ENCODE data around the gene EYS.

DNA sequence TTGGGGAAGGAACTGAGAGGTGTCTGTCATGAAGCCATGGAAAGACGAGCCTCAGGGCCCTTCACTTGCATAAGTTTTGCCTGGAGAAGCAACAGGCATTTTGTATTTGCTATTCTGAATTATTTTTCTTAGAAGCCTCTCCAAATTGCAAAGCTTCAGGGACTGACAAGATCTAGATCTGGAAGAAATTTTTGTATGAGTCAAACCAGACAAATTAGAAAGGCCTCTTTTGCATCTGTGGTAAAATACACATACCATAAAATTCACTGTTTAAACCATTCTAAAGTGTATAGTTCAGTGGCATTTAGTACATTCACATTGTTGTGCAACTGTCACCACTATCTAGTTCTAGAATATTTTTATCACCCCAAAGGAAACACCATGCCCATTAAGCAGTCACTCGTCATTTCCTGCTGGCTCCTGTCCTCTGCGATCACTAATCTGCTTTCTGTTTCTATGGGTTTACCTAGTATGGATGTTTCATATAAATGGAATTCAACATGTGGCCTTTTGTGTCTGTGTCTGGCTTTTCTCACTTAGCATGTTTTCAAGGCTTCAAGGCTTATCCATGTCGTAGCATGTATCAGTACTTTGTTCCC lies 1802.3 kb downstream of the EYS start:
- no peak for TF ChIP-seq EZH2 (IDR thresholded peaks at IDR 0.05)
- no peak; the same call in 1 of the 2 replicates for TF ChIP-seq POLR2AphosphoS5 (IDR thresholded peaks at IDR 0.05; ENCODE audit: borderline replicate concordance, low read depth, low read length)

All from SK-N-MC (cell line).